ENCODE results near the gene KLK11. TPM values are rescaled to one million over a fixed set of nuclear protein-coding genes. Genes with fewer than 3 reads are reported as not detected.

The KLK11 gene
- total RNA-seq, 2 experiments from 2014 or later: not detected

- CTCF ChIA-PET: no interaction called here
These were observed 42.7 kb downstream of the KLK11 start, which contains the start of gene KLK7 for GRCh38 chr19:50983625-50984292. TSS of gene KLK7 (minus strand) at chr19:50983917. CDS start at chr19:50982399, 1,518 bp downstream.

GRCh38 chr19:50982186-50982585 is 44.2 kb downstream of the KLK11 start:
- H3K27me3 Mint-ChIP-seq: peaks cover 17% of the 10 kb centered on the region
- H3K4me3 Mint-ChIP-seq: no peak overlapping the region
- H3K36me3 Mint-ChIP-seq: no peaks in the 10 kb centered on the region
- no peaks in the 10 kb centered on the region for H3K9me3 Mint-ChIP-seq (ENCODE audit: low read depth)
- ATAC-seq: no peak
- no peaks in the 10 kb centered on the region for H3K4me1 Mint-ChIP-seq
- DNase-seq: no peak
- no peak overlapping the region for H3K27ac Mint-ChIP-seq
- CTCF ChIA-PET: no interaction called here

More at GRCh38 chr19:50983625-50984292, 42.7 kb downstream of the KLK11 start, which contains the start of gene KLK7:
- Mint-ChIP-seq H3K9me3 (ENCODE audit: low read depth) (no peaks in the 10 kb centered on the region), H3K4me1 (no peaks in the 10 kb centered on the region), H3K27me3 (peaks cover 22% of the 10 kb centered on the region), H3K36me3 (no peaks in the 10 kb centered on the region), H3K4me3 (no peak within 1 kb of the TSS), H3K27ac (no peak within 1 kb of the TSS)
- DNase-seq: no peak
- no peak for ATAC-seq

GRCh38 chr19:50981587-50982146 is 44.7 kb downstream of the KLK11 start:
- H3K4me1 Mint-ChIP-seq: no peaks in the 10 kb centered on the region
- H3K27ac Mint-ChIP-seq: no peak overlapping the region
- no peak for DNase-seq
- H3K27me3 Mint-ChIP-seq: peaks cover 15% of the 10 kb centered on the region
- no peaks in the 10 kb centered on the region for H3K9me3 Mint-ChIP-seq (ENCODE audit: low read depth)
- ATAC-seq: no peak
- CTCF ChIA-PET: no interaction called here
- no peaks in the 10 kb centered on the region for H3K36me3 Mint-ChIP-seq
- no peak overlapping the region for H3K4me3 Mint-ChIP-seq

- DNase-seq (no peak), ATAC-seq (no peak)
- Mint-ChIP-seq H3K4me1 (no peaks in the 10 kb centered on the region), H3K4me3 (no peak overlapping the region), H3K9me3 (ENCODE audit: low read depth) (no peaks in the 10 kb centered on the region), H3K36me3 (no peaks in the 10 kb centered on the region), H3K27me3 (peaks cover 14% of the 10 kb centered on the region), H3K27ac (no peak overlapping the region)
- CTCF ChIA-PET: no interaction called here
These were observed 46.2 kb downstream of the KLK11 start for GRCh38 chr19:50980208-50980607.

GRCh38 chr19:50979758-50980157 is 46.7 kb downstream of the KLK11 start:
- Mint-ChIP-seq H3K4me3 (no peak overlapping the region), H3K4me1 (no peaks in the 10 kb centered on the region), H3K27me3 (peaks cover 10% of the 10 kb centered on the region), H3K36me3 (no peaks in the 10 kb centered on the region), H3K9me3 (ENCODE audit: low read depth) (no peaks in the 10 kb centered on the region), H3K27ac (no peak overlapping the region)
- CTCF ChIA-PET: no interaction called here
- DNase-seq (no peak), ATAC-seq (no peak)

GRCh38 chr19:50978772-50979390 is 47.5 kb downstream of the KLK11 start:
- Mint-ChIP-seq H3K9me3 (ENCODE audit: low read depth) (no peaks in the 10 kb centered on the region), H3K4me3 (no peak overlapping the region), H3K27me3 (peaks cover 5% of the 10 kb centered on the region), H3K27ac (no peak overlapping the region), H3K4me1 (no peaks in the 10 kb centered on the region), H3K36me3 (no peaks in the 10 kb centered on the region)
- CTCF ChIA-PET: no interaction called here
- DNase-seq (no peak), ATAC-seq (no peak)

- Mint-ChIP-seq H3K4me3 (no peak overlapping the region), H3K27ac (no peak overlapping the region), H3K4me1 (no peaks in the 10 kb centered on the region), H3K36me3 (no peaks in the 10 kb centered on the region), H3K27me3 (peaks cover 2% of the 10 kb centered on the region), H3K9me3 (ENCODE audit: low read depth) (no peaks in the 10 kb centered on the region)
- DNase-seq: no peak
- CTCF ChIA-PET: no interaction called here
- ATAC-seq: no peak
These were observed 48.8 kb downstream of the KLK11 start for GRCh38 chr19:50977626-50978025.

GRCh38 chr19:50975766-50976165 is 50.6 kb downstream of the KLK11 start:
- Mint-ChIP-seq H3K36me3 (no peaks in the 10 kb centered on the region), H3K27me3 (peaks cover 2% of the 10 kb centered on the region), H3K9me3 (ENCODE audit: low read depth) (no peaks in the 10 kb centered on the region), H3K4me3 (no peak overlapping the region), H3K4me1 (no peaks in the 10 kb centered on the region), H3K27ac (no peak overlapping the region)
- CTCF ChIA-PET: no interaction called here
- no peak for DNase-seq
- ATAC-seq: no peak

GRCh38 chr19:50974702-50975556 is 51.5 kb downstream of the KLK11 start:
- Mint-ChIP-seq H3K9me3 (ENCODE audit: low read depth) (no peaks in the 10 kb centered on the region), H3K4me3 (no peak overlapping the region), H3K27me3 (peaks cover 2% of the 10 kb centered on the region), H3K27ac (no peak overlapping the region), H3K36me3 (no peaks in the 10 kb centered on the region), H3K4me1 (no peaks in the 10 kb centered on the region)
- no peak for ATAC-seq
- CTCF ChIA-PET: no interaction called here
- no peak for DNase-seq

GRCh38 chr19:50972795-50973376 is 53.5 kb downstream of the KLK11 start:
- H3K27ac Mint-ChIP-seq: no peak overlapping the region
- no peaks in the 10 kb centered on the region for H3K27me3 Mint-ChIP-seq
- no peaks in the 10 kb centered on the region for H3K36me3 Mint-ChIP-seq
- no peaks in the 10 kb centered on the region for H3K9me3 Mint-ChIP-seq (ENCODE audit: low read depth)
- H3K4me1 Mint-ChIP-seq: no peaks in the 10 kb centered on the region
- CTCF ChIA-PET: no interaction called here
- H3K4me3 Mint-ChIP-seq: no peak overlapping the region
- no peak for DNase-seq
- no peak for ATAC-seq

Other genes starting within 250 kb of the KLK11 start
- gene ACP4, start 236.2 kb downstream of the KLK11 start, total RNA-seq: not detected
- gene KLK1, start 202.8 kb downstream of the KLK11 start, total RNA-seq: 1 to 10 TPM; 3.0 to 3.2 TPM
- gene KLK15, start 193.0 kb downstream of the KLK11 start, total RNA-seq: not detected
- not detected for gene KLK3, start 171.7 kb downstream of the KLK11 start, total RNA-seq
- under 1 TPM in 1 of 2 experiments, not detected in 1; 0.29 TPM for gene KLK2, start 153.2 kb downstream of the KLK11 start, total RNA-seq
- not detected for gene KLK4, start 115.2 kb downstream of the KLK11 start, total RNA-seq
- not detected for gene KLK5, start 73.6 kb downstream of the KLK11 start, total RNA-seq
- not detected for gene KLK6, start 57.0 kb downstream of the KLK11 start, total RNA-seq
- not detected for gene KLK7, start 42.7 kb downstream of the KLK11 start, total RNA-seq
- not detected for gene KLK8, start 25.0 kb downstream of the KLK11 start, total RNA-seq
- not detected for gene KLK10, start 6.9 kb downstream of the KLK11 start, total RNA-seq
- not detected for gene KLK12, start 8.4 kb upstream of the KLK11 start, total RNA-seq
- gene KLK13, start 38.5 kb upstream of the KLK11 start, total RNA-seq: not detected
- under 1 TPM; 0.61 to 0.89 TPM for gene KLK14, start 56.3 kb upstream of the KLK11 start, total RNA-seq
- 10 to 100 TPM in 1 of 2 experiments, 1 to 10 TPM in 1; 9.5 to 10.9 TPM for gene CTU1, start 81.8 kb upstream of the KLK11 start, total RNA-seq
- gene SIGLEC9, start 98.3 kb upstream of the KLK11 start, total RNA-seq: under 1 TPM in 1 of 2 experiments, not detected in 1; 0.26 TPM
- gene SIGLEC7, start 115.7 kb upstream of the KLK11 start, total RNA-seq: not detected
- 1 to 10 TPM in 1 of 2 experiments, under 1 TPM in 1; 0.96 to 6.2 TPM for gene CD33, start 198.5 kb upstream of the KLK11 start, total RNA-seq
- gene SIGLECL1, start 224.5 kb upstream of the KLK11 start, total RNA-seq: not detected